H9 (cell line): ENCODE data around the gene RND1. TPM values are rescaled to one million over a fixed set of nuclear protein-coding genes. Genes with fewer than 3 reads are reported as not detected.

ENCODE experiments used
- DNase-seq: peaks from one replicate; pipeline ENCODE4 v3.0.0-alpha.2; 2017
- H2AFZ ChIP-seq: one replicate; pipeline ENCODE4 v1.6.1; 2013; ENCODE audit warnings: mild to moderate bottlenecking, low read length, control low read depth, moderate library complexity
- H2AK5ac ChIP-seq: 2 replicates; pipeline ENCODE4 v1.6.1; 2013; ENCODE audit warnings: low read length, control low read depth, mixed read lengths; ENCODE audit not compliant: insufficient read length
- H2BK120ac ChIP-seq: one replicate; pipeline ENCODE4 v1.6.1; 2013; ENCODE audit warnings: low read depth, mild to moderate bottlenecking, low read length, control low read depth, inconsistent platforms; ENCODE audit not compliant: poor library complexity, severe bottlenecking
- H2BK12ac ChIP-seq: 2 replicates; pipeline ENCODE4 v1.6.1; 2013; ENCODE audit warnings: low read length, control low read depth, mixed read lengths, low read depth; ENCODE audit not compliant: insufficient read length
- H2BK15ac ChIP-seq: 2 replicates; pipeline ENCODE4 v1.6.1; 2013; ENCODE audit warnings: low read depth, low read length, control low read depth
- H2BK20ac ChIP-seq: one replicate; pipeline ENCODE4 v1.6.1; 2013; ENCODE audit warnings: low read depth, mild to moderate bottlenecking, low read length, control low read depth, inconsistent platforms; ENCODE audit not compliant: poor library complexity, severe bottlenecking
- H2BK5ac ChIP-seq: 2 replicates; pipeline ENCODE4 v1.6.1; 2013; ENCODE audit warnings: low read length, control low read depth, mixed read lengths; ENCODE audit not compliant: insufficient read length
- H3K14ac ChIP-seq: 2 replicates; pipeline ENCODE4 v1.6.1; 2013; ENCODE audit warnings: low read length, control low read depth; ENCODE audit not compliant: insufficient read depth
- H3K18ac ChIP-seq: 2 replicates; pipeline ENCODE4 v1.6.1; 2013; ENCODE audit warnings: low read depth, mild to moderate bottlenecking, mixed read lengths, low read length, control low read depth; ENCODE audit not compliant: insufficient read length
- H3K23ac ChIP-seq: 2 replicates; pipeline ENCODE4 v1.6.1; 2013; ENCODE audit warnings: low read length, control low read depth, mixed read lengths, low read depth; ENCODE audit not compliant: insufficient read length
- H3K23me2 ChIP-seq: 2 replicates; pipeline ENCODE4 v1.6.1; 2013; ENCODE audit warnings: low read depth, mild to moderate bottlenecking, mixed read lengths, low read length, control low read depth; ENCODE audit not compliant: insufficient read length, poor library complexity, severe bottlenecking
- H3K27ac ChIP-seq: 2 replicates; pipeline ENCODE4 v1.5.1; 2013; ENCODE audit warnings: low read length, control low read depth, mixed read lengths, low read depth; ENCODE audit not compliant: insufficient read length
- H3K27me3 ChIP-seq: 2 replicates; pipeline ENCODE4 v1.6.1; 2013; ENCODE audit warnings: low read length, control low read depth, inconsistent platforms; ENCODE audit not compliant: insufficient read depth
- H3K4ac ChIP-seq: 2 replicates; pipeline ENCODE4 v1.6.1; 2013; ENCODE audit warnings: low read depth, mild to moderate bottlenecking, control low read depth, inconsistent platforms, low read length, moderate library complexity
- H3K4me1 ChIP-seq: 2 replicates; pipeline ENCODE4 v1.6.1; 2013; ENCODE audit warnings: low read length, control low read depth, inconsistent platforms; ENCODE audit not compliant: insufficient read depth
- H3K4me2 ChIP-seq: 2 replicates; pipeline ENCODE4 v1.6.1; 2013; ENCODE audit warnings: low read length, control low read depth, mixed read lengths; ENCODE audit not compliant: insufficient read length, insufficient read depth
- H3K56ac ChIP-seq: 2 replicates; pipeline ENCODE4 v1.6.1; 2013; ENCODE audit warnings: low read depth, mild to moderate bottlenecking, mixed read lengths, low read length, control low read depth; ENCODE audit not compliant: insufficient read length
- H3K79me1 ChIP-seq: 2 replicates; pipeline ENCODE4 v1.6.1; 2013; ENCODE audit warnings: low read depth, mild to moderate bottlenecking, moderate library complexity, low read length, control low read depth, inconsistent platforms; ENCODE audit not compliant: insufficient read depth, poor library complexity, severe bottlenecking
- H3K79me2 ChIP-seq: 2 replicates; pipeline ENCODE4 v1.6.1; 2013; ENCODE audit warnings: low read length, control low read depth, inconsistent platforms; ENCODE audit not compliant: insufficient read depth
- H3K9ac ChIP-seq: 2 replicates; pipeline ENCODE4 v1.6.1; 2013; ENCODE audit warnings: low read length, control low read depth, mixed read lengths; ENCODE audit not compliant: insufficient read length; ENCODE audit errors: extremely low read depth
- H3K9me3 ChIP-seq: one replicate; pipeline ENCODE4 v1.6.1; 2013; ENCODE audit warnings: low read depth, low read length, inconsistent platforms; ENCODE audit not compliant: control insufficient read depth
- H3T11ph ChIP-seq: one replicate; pipeline ENCODE4 v1.6.1; 2013; ENCODE audit warnings: mild to moderate bottlenecking, low read length, control low read depth, inconsistent platforms
- H4K20me1 ChIP-seq: one replicate; pipeline ENCODE4 v1.6.1; 2013; ENCODE audit not compliant: control insufficient read depth, insufficient read length, insufficient read depth
- H4K5ac ChIP-seq: 2 replicates; pipeline ENCODE4 v1.6.1; 2013; ENCODE audit warnings: low read depth, mild to moderate bottlenecking, mixed read lengths, low read length, control low read depth; ENCODE audit not compliant: insufficient read length
- H4K8ac ChIP-seq: replicated peaks from 2 replicates; pipeline ENCODE4 v1.6.1; 2013; ENCODE audit warnings: low read length, control low read depth, mixed read lengths, low read depth; ENCODE audit not compliant: insufficient read length
- H4K91ac ChIP-seq: 2 replicates; pipeline ENCODE4 v1.6.1; 2013; ENCODE audit warnings: low read depth, mild to moderate bottlenecking, moderate library complexity, mixed read lengths, low read length, control low read depth; ENCODE audit not compliant: insufficient read length
- H3K27ac Mint-ChIP-seq, 3 experiments: 2 replicates in 2 of 3; 3 replicates in 1 of 3; pipeline ENCODE4 v1.8.0; 2020 to 2021; ENCODE audit warnings: mixed read lengths in 3 of 3, mild to moderate bottlenecking in 1 of 3, moderate library complexity in 1 of 3
- H3K27me3 Mint-ChIP-seq: 2 replicates; pipeline ENCODE4 v1.8.0; 2021; ENCODE audit warnings: low read depth, mild to moderate bottlenecking, moderate library complexity, mixed read lengths
- H3K36me3 Mint-ChIP-seq, 3 experiments: 2 replicates in 2 of 3; 3 replicates in 1 of 3; pipeline ENCODE4 v1.8.0; 2020 to 2021; ENCODE audit warnings: low read depth in 3 of 3, mixed read lengths in 3 of 3; ENCODE audit not compliant: insufficient read depth in 1 of 3
- H3K4me1 Mint-ChIP-seq, 2 experiments: 2 replicates each; pipeline ENCODE4 v1.8.0; 2020; ENCODE audit warnings: mixed read lengths in 2 of 2
- H3K4me3 Mint-ChIP-seq, 2 experiments: 2 replicates in 1 of 2; 3 replicates in 1 of 2; pipeline ENCODE4 v1.8.0; 2020 to 2021; ENCODE audit warnings: mild to moderate bottlenecking in 2 of 2, mixed read lengths in 2 of 2, moderate library complexity in 1 of 2
- H3K9me3 Mint-ChIP-seq, 2 experiments: 2 replicates in 1 of 2; 3 replicates in 1 of 2; pipeline ENCODE4 v1.8.0; 2020; ENCODE audit warnings: mild to moderate bottlenecking in 2 of 2, mixed read lengths in 2 of 2, moderate library complexity in 1 of 2
- CTCF ChIP-seq: fragments of 200-600 bp; sonication (generic); conservative IDR thresholded peaks from 3 replicates; pipeline ENCODE4 v1.8.0; 2021; ENCODE audit warnings: antibody characterized with exemption, mild to moderate bottlenecking
- WGBS: extraction: QIAGEN DNeasy Blood & Tissue Kit; methylation state at CpG from one replicate; pipeline ENCODE4 v1.1.7; 2013; ENCODE audit warnings: missing lambda C conversion rate, low lambda C conversion rate, mixed read lengths; ENCODE audit not compliant: insufficient read length; ENCODE audit errors: extremely low coverage; 5-methylcytosine and 5-hydroxymethylcytosine counted together
- total RNA-seq: library from RNA; stranded (reverse); gene quantifications from 2 replicates; pipeline ENCODE4 v1.2.1, GENCODE V29; 2021

RND1 gene
- total RNA-seq, 1 experiment from 2014 or later = 9.7 TPM

- Histone ChIP-seq H3K27ac (no peak overlapping the region), H3K79me2 (no peaks in the 10 kb centered on the region), H3K14ac (no peak overlapping the region), H3K9ac (no peak overlapping the region), H2BK20ac (no peak overlapping the region), H3K18ac (no peak overlapping the region), H3T11ph (no peak overlapping the region), H2AK5ac (no peak overlapping the region), H4K91ac (no peak overlapping the region), H3K27me3 (no peaks in the 10 kb centered on the region), H2BK5ac (no peak overlapping the region), H3K9me3 (no peaks in the 10 kb centered on the region), H2BK15ac (no peak overlapping the region), H3K4ac (no peak overlapping the region), H4K5ac (no peak overlapping the region), H3K79me1 (no peaks in the 10 kb centered on the region), H3K23ac (no peak overlapping the region), H3K4me2 (peak overlapping the region; percentile 42), H3K4me1 (peaks cover 4% of the 10 kb centered on the region; the same call in 1 of the 2 replicates), H2AFZ (no peak overlapping the region), H3K56ac (no peak overlapping the region), H3K23me2 (no peaks in the 10 kb centered on the region), H2BK120ac (no peak overlapping the region), H2BK12ac (no peak overlapping the region), H4K8ac (no peak overlapping the region), H4K20me1 (no peaks in the 10 kb centered on the region)
- peak overlapping the region; percentile 37 to 54 for H3K4me3 Mint-ChIP-seq
- H3K9me3 Mint-ChIP-seq = no peaks in the 10 kb centered on the region
- peaks cover 17% of the 10 kb centered on the region for H3K27me3 Mint-ChIP-seq
- peaks cover 28 to 50% of the 10 kb centered on the region in 2 experiments for H3K4me1 Mint-ChIP-seq
- DNase-seq = peak; percentile 71
- no peak for TF ChIP-seq CTCF
- no CpG with 5 or more reads among the region's 10 CpGs for WGBS
- peak overlapping the region in 1 of 3 experiments; percentile 38; a peak in 2 of 7 replicates for H3K27ac Mint-ChIP-seq
- H3K36me3 Mint-ChIP-seq = no peaks in the 10 kb centered on the region
Observed at GRCh38 chr12:48882315-48882687, 16.6 kb upstream of the RND1 start.
